IPS DF 6.9 (cell line): Measurements from ENCODE around the gene PI4KA.

Experiments used
- DNase-seq: peaks from one replicate; pipeline ENCODE4 v3.0.0-alpha.2; 2013; ENCODE audit warnings: low read depth, low spot score
- H3K27ac ChIP-seq: one replicate; pipeline ENCODE4 v1.5.1; 2013; ENCODE audit warnings: low read length, control low read depth
- H3K27me3 ChIP-seq: 2 replicates; pipeline ENCODE4 v1.6.1; 2013; ENCODE audit warnings: mild to moderate bottlenecking, low read length; ENCODE audit not compliant: control insufficient read depth, insufficient read depth
- H3K36me3 ChIP-seq: 2 replicates; pipeline ENCODE4 v1.6.1; 2013; ENCODE audit warnings: low read length; ENCODE audit not compliant: control insufficient read depth, insufficient read depth
- H3K4me1 ChIP-seq: 2 replicates; pipeline ENCODE4 v1.6.1; 2013; ENCODE audit warnings: low read length; ENCODE audit not compliant: control insufficient read depth, insufficient read depth
- H3K4me3 ChIP-seq: 2 replicates; pipeline ENCODE4 v1.5.1; 2013; ENCODE audit warnings: mild to moderate bottlenecking, low read length
- H3K9me3 ChIP-seq: 2 replicates; pipeline ENCODE4 v1.6.1; 2013; ENCODE audit warnings: low read length, inconsistent platforms; ENCODE audit not compliant: control insufficient read depth, insufficient read depth
- WGBS: extraction: QIAGEN DNeasy Blood & Tissue Kit; methylation state at CpG from one replicate; pipeline ENCODE4 v1.1.7; 2013; ENCODE audit warnings: mixed read lengths, missing lambda C conversion rate; ENCODE audit not compliant: insufficient read length, insufficient coverage; 5-methylcytosine and 5-hydroxymethylcytosine counted together

Gene PI4KA

DNA sequence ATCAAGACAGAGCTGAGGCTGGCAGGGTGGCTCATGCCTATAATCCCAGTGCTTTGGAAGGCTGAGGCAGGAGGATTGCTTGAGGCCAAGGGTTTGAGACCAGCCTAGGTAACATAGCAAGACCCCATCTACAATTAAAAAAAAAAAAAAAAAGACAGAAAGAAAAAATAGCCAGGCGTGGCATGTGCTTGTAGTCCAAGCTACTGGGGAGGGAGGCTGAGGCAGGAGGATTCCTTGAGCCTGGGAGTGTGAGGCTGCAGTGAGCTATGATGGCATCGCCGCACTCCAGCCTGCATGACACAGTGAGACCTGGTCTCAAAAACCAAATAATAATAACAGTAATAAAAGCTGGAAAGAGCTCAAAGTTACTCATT is 75.3 kb downstream of the PI4KA start:
- DNase-seq, result no peak
- H3K36me3 ChIP-seq, result no peaks in the 10 kb centered on the region
- H3K27me3 ChIP-seq, result no peaks in the 10 kb centered on the region
- H3K4me3 ChIP-seq, result no peak overlapping the region
- H3K27ac ChIP-seq, result no peak overlapping the region
- peaks cover 2% of the 10 kb centered on the region; the same call in 1 of the 2 replicates for H3K4me1 ChIP-seq
- WGBS, result no CpG with 5 or more reads among the region's 3 CpGs
- H3K9me3 ChIP-seq, result no peaks in the 10 kb centered on the region

DNA sequence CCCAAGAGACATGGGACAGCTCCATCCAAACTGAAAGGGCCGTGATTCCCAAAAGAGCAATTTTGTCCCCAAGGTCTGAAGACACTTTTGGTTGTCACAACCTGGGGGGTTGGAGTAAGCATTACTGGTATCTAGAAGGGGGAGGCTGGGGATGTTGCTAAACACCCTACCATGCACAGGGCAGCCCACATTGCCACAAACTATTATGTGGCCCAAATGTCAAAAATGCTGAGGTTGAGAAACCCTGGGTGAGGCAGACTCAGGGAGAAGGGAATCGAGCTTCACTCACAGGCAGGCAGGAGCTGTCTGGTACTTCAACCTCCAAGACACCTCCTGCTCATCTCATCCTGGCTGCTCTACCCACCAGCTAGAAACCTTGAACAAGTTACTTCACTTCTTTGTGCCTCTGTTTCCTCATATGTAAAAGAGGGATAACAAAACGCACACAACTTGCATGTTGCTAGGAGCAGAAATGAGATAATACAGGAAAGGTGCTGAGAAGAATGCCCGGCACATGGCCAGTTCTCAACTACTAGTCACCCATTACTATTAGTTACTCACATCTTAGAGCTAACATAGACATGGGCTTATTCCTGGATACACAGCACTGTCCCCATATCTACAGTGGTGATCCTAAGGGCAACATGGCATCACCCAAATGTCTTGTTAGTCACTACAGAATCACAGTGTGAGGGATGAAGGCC is 75.9 kb downstream of the PI4KA start:
- Histone ChIP-seq H3K27ac (no peak overlapping the region), H3K27me3 (no peaks in the 10 kb centered on the region), H3K9me3 (no peaks in the 10 kb centered on the region), H3K4me3 (no peak overlapping the region), H3K4me1 (peaks cover 2% of the 10 kb centered on the region; the same call in 1 of the 2 replicates), H3K36me3 (no peaks in the 10 kb centered on the region)
- no CpG with 5 or more reads among the region's 4 CpGs for WGBS
- no peak for DNase-seq

DNA sequence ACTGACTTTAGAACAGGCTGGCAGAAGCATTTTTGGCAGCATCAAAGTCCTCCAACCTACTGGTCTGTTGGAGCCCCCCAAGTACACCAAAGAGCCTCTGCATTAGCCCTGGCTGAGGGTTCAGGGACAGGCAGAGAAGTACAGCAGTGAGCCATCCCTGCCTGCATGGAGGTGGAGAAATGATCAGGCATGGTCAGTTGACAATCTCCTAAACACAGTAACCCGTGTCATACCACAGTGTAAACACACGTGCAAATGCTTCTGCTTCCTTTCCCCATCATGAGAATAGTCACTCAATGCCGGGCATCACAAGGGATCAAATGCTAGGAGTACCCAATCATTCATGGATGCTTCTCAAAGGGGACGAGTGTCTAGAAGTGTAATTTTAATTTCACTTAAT is 76.5 kb downstream of the PI4KA start:
- H3K9me3 ChIP-seq, result no peaks in the 10 kb centered on the region
- DNase-seq, result no peak
- H3K36me3 ChIP-seq, result no peaks in the 10 kb centered on the region
- no peak overlapping the region for H3K4me3 ChIP-seq
- no peaks in the 10 kb centered on the region for H3K27me3 ChIP-seq
- no peak overlapping the region for H3K27ac ChIP-seq
- H3K4me1 ChIP-seq, result peaks cover 2% of the 10 kb centered on the region; the same call in 1 of the 2 replicates
- no CpG with 5 or more reads among the region's 4 CpGs for WGBS

DNA sequence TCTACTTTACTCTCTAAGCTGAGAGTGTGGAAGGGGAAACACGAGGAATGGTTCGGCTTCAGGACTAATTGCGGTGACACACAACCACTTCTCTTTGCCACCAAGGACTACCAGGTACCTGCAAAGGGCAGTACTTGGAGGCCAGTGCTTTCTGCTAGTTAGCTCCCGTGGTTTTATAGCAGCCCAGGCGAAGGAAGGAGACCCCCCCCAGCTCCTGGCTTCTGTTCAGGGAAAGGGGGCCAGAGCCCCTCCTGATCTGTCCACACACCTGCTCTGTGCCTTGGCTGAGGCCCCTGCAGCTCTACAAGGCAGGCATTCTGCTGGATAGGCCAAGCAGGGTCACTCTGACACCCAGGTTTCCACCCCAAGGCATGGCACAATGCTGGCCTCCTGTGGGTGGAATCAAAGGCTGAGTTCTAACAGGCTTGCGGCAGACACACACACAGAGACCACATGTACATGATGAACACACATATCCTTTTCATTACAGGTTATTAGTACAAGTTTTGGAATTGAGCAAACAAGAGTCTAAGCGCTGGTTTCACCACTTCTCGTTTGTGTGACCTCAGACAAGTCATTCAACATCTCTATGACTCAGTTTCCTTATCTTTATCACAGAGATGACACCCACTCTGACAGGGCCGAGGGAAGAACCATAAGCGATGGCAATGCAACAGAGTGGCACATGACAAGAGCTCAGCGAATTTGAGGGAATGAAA is 77.2 kb downstream of the PI4KA start:
- Histone ChIP-seq H3K27me3 (no peaks in the 10 kb centered on the region), H3K4me3 (no peak overlapping the region), H3K36me3 (no peaks in the 10 kb centered on the region), H3K9me3 (no peaks in the 10 kb centered on the region), H3K27ac (no peak overlapping the region), H3K4me1 (peaks cover 2% of the 10 kb centered on the region; the same call in 1 of the 2 replicates)
- no CpG with 5 or more reads among the region's 11 CpGs for WGBS
- DNase-seq, result no peak

DNA sequence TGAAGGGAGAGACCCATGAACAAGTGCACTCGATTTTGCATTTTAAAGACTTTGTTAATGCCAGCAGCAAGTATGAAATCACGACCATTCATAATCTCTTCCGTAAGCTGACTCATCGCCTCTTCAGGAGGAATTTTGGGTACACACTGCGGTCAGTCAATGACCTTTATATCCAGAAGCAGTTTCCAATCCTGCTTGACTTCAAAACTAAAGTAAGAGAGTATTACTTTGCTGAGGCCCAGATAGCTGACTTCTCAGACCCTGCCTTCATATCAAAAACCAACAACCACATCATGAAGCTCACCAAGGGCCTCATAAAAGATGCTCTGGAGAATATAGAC is 78.8 kb downstream of the PI4KA start:
- WGBS, result no CpG with 5 or more reads among the region's 5 CpGs
- no peaks in the 10 kb centered on the region for H3K27me3 ChIP-seq
- H3K4me3 ChIP-seq, result no peak overlapping the region
- peaks cover 2% of the 10 kb centered on the region; the same call in 1 of the 2 replicates for H3K4me1 ChIP-seq
- H3K9me3 ChIP-seq, result no peaks in the 10 kb centered on the region
- DNase-seq, result no peak
- no peak overlapping the region for H3K27ac ChIP-seq
- no peaks in the 10 kb centered on the region for H3K36me3 ChIP-seq

DNA sequence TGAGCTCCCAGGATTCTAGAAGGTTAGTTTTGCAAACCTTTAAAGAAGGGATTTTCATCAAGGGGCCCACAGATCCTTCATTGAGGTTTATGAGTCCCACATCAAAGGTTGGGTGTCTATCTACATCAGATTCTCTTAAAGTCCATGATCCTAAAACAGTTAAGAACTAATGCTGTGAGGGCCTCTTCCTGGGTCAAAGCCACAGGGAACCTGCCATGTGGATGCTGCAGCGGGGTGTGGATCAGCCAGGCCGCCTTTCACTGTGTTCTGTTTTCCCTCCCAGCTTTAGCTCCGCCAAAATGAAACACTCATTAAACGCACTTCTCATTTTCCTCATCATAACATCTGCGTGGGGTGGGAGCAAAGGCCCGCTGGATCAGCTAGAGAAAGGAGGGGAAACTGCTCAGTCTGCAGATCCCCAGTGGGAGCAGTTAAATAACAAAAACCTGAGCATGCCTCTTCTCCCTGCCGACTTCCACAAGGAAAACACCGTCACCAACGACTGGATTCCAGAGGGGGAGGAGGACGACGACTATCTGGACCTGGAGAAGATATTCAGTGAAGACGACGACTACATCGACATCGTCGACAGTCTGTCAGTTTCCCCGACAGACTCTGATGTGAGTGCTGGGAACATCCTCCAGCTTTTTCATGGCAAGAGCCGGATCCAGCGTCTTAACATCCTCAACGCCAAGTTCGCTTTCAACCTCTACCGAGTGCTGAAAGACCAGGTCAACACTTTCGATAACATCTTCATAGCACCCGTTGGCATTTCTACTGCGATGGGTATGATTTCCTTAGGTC is 79.4 kb downstream of the PI4KA start:
- H3K9me3 ChIP-seq, result no peaks in the 10 kb centered on the region
- H3K4me1 ChIP-seq, result peaks cover 2% of the 10 kb centered on the region; the same call in 1 of the 2 replicates
- H3K27me3 ChIP-seq, result no peaks in the 10 kb centered on the region
- H3K4me3 ChIP-seq, result no peak overlapping the region
- DNase-seq, result no peak
- H3K27ac ChIP-seq, result no peak overlapping the region
- WGBS, result no CpG with 5 or more reads among the region's 25 CpGs
- no peaks in the 10 kb centered on the region for H3K36me3 ChIP-seq

DNA sequence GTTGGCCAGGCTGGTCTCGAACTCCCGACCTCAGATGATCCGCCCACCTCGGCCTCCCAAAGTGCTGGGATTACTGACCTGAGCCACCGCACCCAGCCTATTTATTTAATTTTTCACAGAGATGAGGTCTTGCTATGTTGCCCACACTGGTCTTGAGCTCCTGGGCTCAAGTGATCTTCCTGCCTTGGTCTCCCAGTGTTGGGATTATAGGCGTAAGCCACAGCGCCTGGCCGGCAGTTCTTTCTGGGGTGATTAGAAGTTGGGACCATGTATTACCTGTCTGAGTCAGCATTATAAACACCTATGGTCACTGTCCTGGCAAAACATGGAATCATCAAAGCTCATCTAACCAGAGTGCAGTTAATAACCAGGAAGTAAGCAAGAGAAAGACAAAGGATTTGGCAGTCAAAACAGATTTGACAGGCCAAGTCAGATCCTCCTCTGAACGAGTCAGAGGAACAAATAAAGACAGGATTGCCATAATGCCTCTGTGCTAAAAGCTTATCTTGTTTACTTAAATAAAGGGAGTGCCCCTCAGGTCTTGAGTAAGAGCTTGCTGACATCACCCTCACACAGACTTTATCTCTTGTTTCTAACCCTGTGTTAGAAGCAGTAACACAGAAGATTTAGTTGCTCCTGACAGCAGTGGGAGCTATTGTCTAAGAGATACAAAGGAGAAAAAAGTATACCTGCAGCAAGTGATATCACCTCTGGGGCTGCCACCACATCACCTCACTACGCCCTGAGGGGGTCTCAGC is 81.0 kb downstream of the PI4KA start:
- no peak overlapping the region for H3K27ac ChIP-seq
- H3K4me3 ChIP-seq, result no peak overlapping the region
- H3K27me3 ChIP-seq, result no peaks in the 10 kb centered on the region
- no peak for DNase-seq
- WGBS, result no CpG with 5 or more reads among the region's 10 CpGs
- no peaks in the 10 kb centered on the region for H3K4me1 ChIP-seq
- no peaks in the 10 kb centered on the region for H3K36me3 ChIP-seq
- H3K9me3 ChIP-seq, result no peaks in the 10 kb centered on the region

DNA sequence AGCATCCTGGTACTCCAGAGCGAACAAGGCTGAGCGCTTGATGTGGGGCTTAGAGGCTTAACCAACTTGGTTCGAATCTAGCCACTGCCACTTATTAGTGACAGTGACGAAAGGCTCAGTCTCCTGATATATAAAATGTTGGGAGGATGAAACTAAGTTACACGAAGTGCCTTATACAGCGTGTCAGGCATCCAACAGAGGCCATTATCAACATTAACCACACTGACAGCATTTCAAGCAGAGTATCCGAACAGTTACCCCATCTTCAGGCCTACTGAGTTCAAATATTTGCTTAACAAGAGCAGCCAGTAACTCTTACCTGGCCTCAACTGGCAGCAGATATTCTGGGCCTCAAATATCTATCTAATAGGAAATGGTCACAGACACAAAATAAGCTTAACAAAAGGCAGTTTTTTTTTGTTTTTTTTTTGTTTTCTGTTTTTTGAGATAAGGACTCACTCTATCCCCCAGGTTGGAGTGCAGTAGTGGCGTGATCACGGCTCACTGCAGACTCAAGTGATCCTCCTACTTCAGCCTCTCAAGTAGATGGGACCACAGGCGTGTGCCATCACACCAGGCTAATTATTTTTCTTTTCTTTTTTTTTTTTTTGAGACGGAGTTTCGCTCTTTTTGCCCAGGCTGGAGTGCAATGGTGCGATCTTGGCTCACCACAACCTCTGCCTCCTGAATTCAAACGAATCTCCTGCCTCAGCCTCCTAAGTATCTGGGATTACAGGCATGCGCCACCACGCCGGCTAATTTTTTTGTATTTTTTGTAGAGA is 81.8 kb downstream of the PI4KA start:
- WGBS, result 100% methylated on average over 1 of the region's 17 CpGs
- H3K27ac ChIP-seq, result no peak overlapping the region
- no peaks in the 10 kb centered on the region for H3K36me3 ChIP-seq
- H3K4me3 ChIP-seq, result no peak overlapping the region
- no peaks in the 10 kb centered on the region for H3K9me3 ChIP-seq
- H3K4me1 ChIP-seq, result no peaks in the 10 kb centered on the region
- H3K27me3 ChIP-seq, result no peaks in the 10 kb centered on the region
- DNase-seq, result no peak

DNA sequence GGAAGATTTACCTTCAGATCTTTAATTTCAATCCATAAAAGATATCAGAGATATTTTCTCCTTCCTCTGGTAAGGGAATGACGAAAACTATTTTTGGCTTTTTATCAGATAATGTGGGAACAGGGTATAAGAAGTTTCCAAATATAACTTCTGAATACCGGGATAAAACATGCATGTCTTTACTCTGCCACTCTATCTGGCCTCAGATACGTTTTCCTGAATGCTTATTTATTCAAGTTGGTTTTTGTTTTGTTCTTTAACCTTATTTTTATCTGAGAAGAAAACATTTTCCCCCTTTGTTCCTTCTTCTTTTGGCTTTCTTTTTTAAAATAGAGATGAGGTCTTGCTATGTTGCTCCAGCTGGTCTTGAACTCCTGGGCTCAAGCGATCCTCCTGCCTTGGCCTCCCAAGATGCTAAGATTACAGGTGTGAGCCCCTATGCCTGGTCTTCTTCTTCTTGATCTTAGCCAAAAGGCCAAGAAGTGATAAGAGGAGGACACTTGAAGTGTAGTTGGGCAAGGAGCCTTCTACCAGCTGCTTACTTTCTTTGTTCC is 83.2 kb downstream of the PI4KA start:
- Histone ChIP-seq H3K9me3 (no peaks in the 10 kb centered on the region), H3K27me3 (no peaks in the 10 kb centered on the region), H3K4me3 (no peak overlapping the region), H3K36me3 (no peaks in the 10 kb centered on the region), H3K27ac (no peak overlapping the region), H3K4me1 (no peaks in the 10 kb centered on the region)
- WGBS, result no CpG with 5 or more reads among the region's 4 CpGs
- no peak for DNase-seq
